Gastrocnemius medialis (tissue), 4 donors: Measurements from ENCODE around the gene FRY.

Experiments used
- CTCF ChIP-seq, 5 experiments: fragments of 450-650 bp in 3 of 5; fragments of 200-600 bp in 2 of 5; sonication (generic) in 2 of 5; IDR thresholded peaks in 4 of 5; conservative IDR thresholded peaks in 1 of 5; 1 replicate in 4 of 5; 2 replicates in 1 of 5; pipeline ENCODE4 v1.5.1; 2016 to 2019; ENCODE audit warnings: antibody characterized with exemption in 5 of 5, mild to moderate bottlenecking in 3 of 5, moderate library complexity in 3 of 5
- POLR2A ChIP-seq, 2 donors: fragments of 450-650 bp; IDR thresholded peaks; one replicate each; pipeline ENCODE4 v1.6.1; 2017; ENCODE audit warnings: antibody characterized with exemption in 2 of 2, mild to moderate bottlenecking in 2 of 2, moderate library complexity in 2 of 2

DNA sequence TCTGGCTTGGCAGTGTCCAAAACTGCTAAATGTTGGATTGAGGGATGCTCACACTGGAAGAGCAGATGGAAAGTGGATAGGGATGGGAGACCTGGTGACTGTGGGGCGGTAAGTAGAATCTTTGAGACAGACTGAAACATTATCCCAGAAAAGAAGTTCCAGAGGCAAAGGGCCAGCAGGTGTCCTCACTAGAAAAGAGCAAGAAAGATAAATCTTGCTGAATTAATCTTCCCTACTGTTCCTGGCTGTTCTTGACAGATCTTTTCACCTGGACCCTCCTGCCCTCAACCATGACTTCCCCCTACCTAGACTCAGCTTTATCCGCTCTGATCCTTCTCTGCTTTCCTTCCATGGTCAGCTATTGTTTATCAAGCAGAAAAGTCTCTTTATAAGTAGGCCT lies 35.0 kb upstream of the FRY start:
- TF ChIP-seq CTCF (IDR thresholded peaks at IDR 0.05 in 4 of 5, conservative IDR thresholded peaks at IDR 0.05 in 1 of 5) (no peak), POLR2A (IDR thresholded peaks at IDR 0.05) (no peak)
